A204.1 (cell line): Measurements from ENCODE around the gene MPZL1.

ENCODE experiments used
- FAIRE-seq: peaks from 2 replicates; lab custom pipeline; 2012; peaks lifted over from hg19 to GRCh38; lab: Jason Lieb, UNC

Gene MPZL1

DNA sequence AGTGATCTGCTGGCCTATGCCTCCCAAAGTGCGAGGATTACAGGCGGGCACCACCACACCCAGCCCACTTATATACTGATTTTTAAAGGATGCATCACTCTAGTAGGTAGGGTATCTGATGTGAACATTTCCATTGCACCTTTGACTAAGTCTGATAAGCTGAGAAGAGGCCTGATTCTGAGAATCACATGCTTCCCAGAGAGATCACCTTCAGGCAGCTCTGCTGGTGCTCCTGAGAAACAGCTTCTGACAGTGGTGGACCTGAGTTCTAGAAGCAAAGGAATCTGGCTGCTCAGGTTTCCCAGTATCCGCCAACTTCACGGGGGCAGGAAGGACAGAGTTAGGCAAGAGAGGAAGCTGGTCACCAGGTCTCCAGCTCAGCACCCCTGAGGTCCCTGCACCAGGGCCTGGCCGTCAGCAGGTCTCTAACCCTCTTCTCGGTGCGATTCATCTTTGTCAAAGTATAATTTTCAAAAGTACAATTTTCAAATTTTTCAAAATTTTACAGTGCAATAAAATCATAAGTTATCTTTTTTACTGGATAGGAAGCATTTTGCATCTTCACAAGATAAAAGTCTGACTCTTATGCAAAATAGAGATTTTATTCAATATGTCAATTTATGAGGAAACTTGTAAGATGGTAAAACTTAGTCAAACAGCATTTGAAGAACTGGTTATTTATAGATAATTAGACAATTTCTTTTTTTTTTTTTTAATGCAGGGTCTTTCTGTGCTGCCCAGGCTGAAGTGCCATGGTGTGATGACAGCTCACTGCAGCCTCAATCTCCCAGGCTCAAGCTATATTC lies 25.8 kb upstream of the MPZL1 start:
- FAIRE-seq: no peak

DNA sequence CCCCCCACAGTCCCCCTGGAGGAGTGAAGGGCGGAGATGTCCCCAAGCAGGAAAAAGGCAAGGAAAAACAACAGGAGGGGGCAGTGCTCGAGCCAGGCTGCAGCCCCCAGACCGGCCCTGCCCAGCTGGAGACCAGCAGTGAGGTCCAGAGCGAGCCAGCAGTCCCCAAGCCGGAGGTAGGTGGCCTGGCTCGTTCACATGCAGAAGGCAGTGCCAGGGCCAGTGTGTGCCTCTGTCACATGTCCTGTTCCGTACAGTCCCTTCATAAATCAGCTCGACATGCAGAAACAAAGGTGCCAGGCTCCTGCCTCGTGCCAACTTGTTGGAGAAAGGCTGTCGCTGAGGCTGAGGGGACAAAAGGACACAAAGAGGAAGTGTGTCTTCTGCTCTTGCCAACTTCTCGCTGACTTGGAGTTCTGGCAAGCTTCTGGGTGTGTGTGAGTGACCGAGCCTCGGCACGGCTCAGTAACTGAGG lies 24.1 kb upstream of the MPZL1 start:
- FAIRE-seq: no peak

- no peak for FAIRE-seq
These were observed 23.5 kb upstream of the MPZL1 start for GRCh38 chr1:167698313-167698712.

DNA sequence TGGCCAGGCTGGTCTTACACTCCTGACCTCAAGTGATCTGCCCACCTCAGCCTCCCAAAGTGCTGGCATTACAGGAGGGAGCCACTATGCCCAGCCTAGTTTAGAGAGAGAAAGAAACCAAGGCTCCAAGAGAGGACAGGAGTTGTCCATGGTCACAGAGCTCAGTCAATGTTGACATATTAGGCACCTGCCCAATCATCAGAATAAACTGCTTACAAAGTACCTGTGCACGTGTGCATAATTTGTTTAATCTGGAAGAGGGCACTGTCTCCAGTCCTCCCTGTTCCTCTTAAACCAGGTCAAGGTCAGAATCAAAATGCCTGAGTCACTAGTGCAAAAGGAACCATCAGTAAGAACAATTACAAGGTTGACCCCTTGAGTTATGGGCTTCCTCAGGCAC lies 20.3 kb upstream of the MPZL1 start:
- no peak for FAIRE-seq

GRCh38 chr1:167703557-167703956 lies 18.2 kb upstream of the MPZL1 start:
- no peak for FAIRE-seq

- no peak for FAIRE-seq
These were observed 17.1 kb upstream of the MPZL1 start for GRCh38 chr1:167704715-167705114.

GRCh38 chr1:167705250-167705649 lies 16.5 kb upstream of the MPZL1 start:
- no peak for FAIRE-seq

DNA sequence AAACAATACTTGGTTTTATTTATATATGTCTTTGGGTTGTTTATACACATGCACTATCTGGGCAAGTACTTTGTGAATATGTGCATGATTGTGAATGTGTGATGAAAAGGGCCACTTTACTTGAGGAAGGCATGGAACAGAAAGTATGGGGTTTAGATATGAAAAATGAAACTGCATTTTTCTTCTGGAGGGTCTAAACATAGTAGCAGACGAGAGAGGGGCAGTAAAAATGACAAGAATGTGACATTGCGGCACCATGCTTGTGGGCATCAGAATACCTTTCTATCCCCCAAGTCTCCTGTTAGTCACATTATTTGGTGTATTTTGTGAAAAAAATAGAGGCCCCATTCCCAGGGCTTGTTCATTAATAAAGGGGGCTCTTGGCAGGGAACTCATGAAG lies 15.4 kb upstream of the MPZL1 start:
- no peak for FAIRE-seq

- no peak for FAIRE-seq
These were observed 14.6 kb upstream of the MPZL1 start for GRCh38 chr1:167706931-167707877.

- no peak for FAIRE-seq
These were observed 13.8 kb upstream of the MPZL1 start for GRCh38 chr1:167707942-167708341.

GRCh38 chr1:167708940-167709389 lies 12.8 kb upstream of the MPZL1 start:
- FAIRE-seq: no peak

GRCh38 chr1:167710836-167711235 lies 10.9 kb upstream of the MPZL1 start:
- FAIRE-seq: no peak

GRCh38 chr1:167711797-167712196 lies 10.0 kb upstream of the MPZL1 start:
- no peak for FAIRE-seq

- no peak for FAIRE-seq
These were observed 8.3 kb upstream of the MPZL1 start for GRCh38 chr1:167713330-167714081.

DNA sequence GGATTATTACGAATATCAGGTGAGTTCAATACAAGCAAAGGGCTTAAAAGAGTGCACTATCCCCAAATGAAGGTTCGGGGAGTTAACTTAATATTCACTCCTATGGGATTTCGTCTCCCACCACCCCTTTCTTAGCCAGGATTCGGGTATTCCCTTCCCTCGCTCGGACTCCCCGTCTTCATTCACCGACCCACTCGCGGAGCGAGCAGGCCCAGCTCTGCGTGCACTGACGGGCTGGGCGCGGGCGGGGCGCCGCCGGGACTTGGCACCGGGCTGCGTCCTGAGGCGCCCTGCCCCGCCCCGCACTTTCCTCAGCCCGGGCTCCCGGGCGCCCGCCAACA lies 7.7 kb upstream of the MPZL1 start:
- no peak for FAIRE-seq

- FAIRE-seq: no peak
These were observed 7.2 kb upstream of the MPZL1 start for GRCh38 chr1:167714439-167715156.

DNA sequence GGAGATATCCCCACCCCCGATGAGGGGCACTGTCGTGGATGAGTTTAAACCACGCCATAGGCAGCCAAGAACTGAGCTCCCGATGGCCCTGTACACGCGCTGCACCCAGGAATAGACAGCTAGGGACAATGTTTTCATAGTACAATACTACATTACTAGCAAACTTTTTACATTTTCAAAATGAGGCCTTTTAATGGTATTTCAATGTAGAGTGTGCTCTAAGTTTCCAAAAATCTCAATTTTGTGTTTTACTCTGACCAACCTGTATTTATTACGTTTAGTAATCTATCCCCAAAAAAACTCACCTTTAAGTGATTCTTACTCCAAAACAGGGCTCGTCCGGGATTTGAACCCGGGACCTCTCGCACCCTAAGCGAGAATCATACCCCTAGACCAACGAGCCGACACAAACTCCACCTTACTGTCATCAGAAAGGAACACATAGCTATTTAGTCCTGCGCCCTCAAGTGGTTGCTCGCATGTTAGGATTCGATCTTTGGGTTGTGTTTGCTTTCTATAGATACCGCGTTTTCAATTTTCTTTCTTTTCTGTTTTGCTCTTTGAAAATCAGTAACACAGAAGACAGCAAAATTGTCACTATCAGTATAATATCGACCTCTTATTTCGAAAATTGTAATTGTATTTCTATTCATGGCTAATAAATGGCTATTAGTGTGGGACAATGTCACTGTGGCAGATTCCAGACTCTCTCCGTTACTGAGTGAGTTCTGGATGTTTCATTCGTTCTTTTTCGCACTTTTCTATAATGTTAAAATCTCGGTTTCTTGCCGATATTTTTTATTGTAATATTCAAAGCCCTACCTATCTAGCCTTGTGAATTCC lies 6.4 kb upstream of the MPZL1 start:
- peak; percentile 19 for FAIRE-seq

GRCh38 chr1:167716000-167716271 lies 5.8 kb upstream of the MPZL1 start:
- FAIRE-seq: no peak

- no peak for FAIRE-seq
These were observed 4.4 kb upstream of the MPZL1 start for GRCh38 chr1:167717351-167717750.

DNA sequence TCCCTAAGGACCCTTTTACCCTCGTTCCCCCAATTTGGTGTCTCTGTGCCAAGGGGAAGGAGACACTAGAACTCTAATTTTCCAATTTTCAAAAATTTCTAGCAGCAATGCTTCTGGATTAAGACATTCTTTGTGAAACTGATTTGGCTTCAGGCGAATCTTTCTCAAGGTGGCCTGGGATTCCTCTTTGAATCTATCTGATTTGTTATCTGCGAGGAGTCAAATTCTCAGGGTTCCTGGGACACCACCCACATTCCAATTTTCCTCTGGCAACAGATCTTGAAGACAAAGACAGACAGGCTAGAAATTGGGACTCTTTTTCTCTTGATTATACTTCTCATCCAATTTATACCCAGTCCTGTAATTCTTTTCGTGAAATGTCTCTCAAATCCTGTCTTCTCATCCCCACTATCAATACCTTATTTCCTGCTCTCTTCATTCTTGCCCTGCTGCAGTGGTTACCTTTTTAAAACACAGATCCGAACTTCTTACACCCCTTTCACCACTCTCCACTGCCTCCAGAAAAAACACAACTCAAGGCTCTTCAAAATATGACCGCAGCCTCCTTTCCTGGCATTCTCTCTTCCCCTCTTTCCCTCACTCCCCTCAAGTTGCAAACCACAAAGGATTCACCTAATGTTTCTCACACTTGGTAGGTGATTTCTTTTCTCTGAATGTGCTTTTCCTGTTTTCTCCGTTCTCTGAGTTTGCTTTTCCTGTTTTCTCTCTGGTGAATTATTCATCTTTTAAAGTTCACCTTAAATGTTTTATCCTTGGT lies 2.7 kb upstream of the MPZL1 start:
- no peak for FAIRE-seq
